Loucy (cell line): ENCODE results near the gene VWA5A.

Source experiments
- H2AFZ ChIP-seq: fragments of 200-600 bp; sonication (generic); 2 replicates; pipeline ENCODE4 v1.6.0; 2016; ENCODE audit warnings: antibody characterized with exemption, mild to moderate bottlenecking, low read length, moderate library complexity
- H3F3A ChIP-seq: fragments of 200-600 bp; 2 replicates; pipeline ENCODE4 v1.6.0; 2016; ENCODE audit warnings: antibody characterized with exemption, low read depth, mild to moderate bottlenecking
- H3K27me3 ChIP-seq: fragments of 200-600 bp; sonication (generic); 2 replicates; pipeline ENCODE4 v1.6.1; 2014; ENCODE audit warnings: low read length, mild to moderate bottlenecking; ENCODE audit not compliant: insufficient read depth, poor library complexity, severe bottlenecking
- H3K36me3 ChIP-seq: fragments of 200-600 bp; sonication (generic); 2 replicates; pipeline ENCODE4 v1.6.1; 2016; ENCODE audit warnings: low read length; ENCODE audit not compliant: insufficient read depth
- H3K4me1 ChIP-seq: fragments of 200-600 bp; sonication (generic); 2 replicates; pipeline ENCODE4 v1.5.1; 2014; ENCODE audit warnings: low read length, mild to moderate bottlenecking; ENCODE audit not compliant: insufficient read depth, poor library complexity, severe bottlenecking
- H3K4me2 ChIP-seq: fragments of 200-600 bp; sonication (generic); 2 replicates; pipeline ENCODE4 v1.6.0; 2014; ENCODE audit warnings: antibody characterized with exemption, low read length, low read depth, mild to moderate bottlenecking; ENCODE audit not compliant: poor library complexity, severe bottlenecking
- H3K4me3 ChIP-seq: fragments of 200-600 bp; sonication (generic); 2 replicates; pipeline ENCODE4 v1.5.1; 2014; ENCODE audit warnings: low read length, mild to moderate bottlenecking, mixed read lengths; ENCODE audit not compliant: poor library complexity, severe bottlenecking
- H3K79me2 ChIP-seq: fragments of 200-600 bp; sonication (generic); 2 replicates; pipeline ENCODE4 v1.6.1; 2014; ENCODE audit warnings: low read length; ENCODE audit not compliant: insufficient read depth
- H3K9ac ChIP-seq: fragments of 200-600 bp; sonication (generic); 2 replicates; pipeline ENCODE4 v1.6.0; 2014; ENCODE audit warnings: mild to moderate bottlenecking, low read depth, low read length, moderate library complexity; ENCODE audit not compliant: poor library complexity, severe bottlenecking
- H3K9me2 ChIP-seq: fragments of 200-600 bp; sonication (generic); replicated peaks from 2 replicates; pipeline ENCODE4 v1.6.1; 2016; ENCODE audit warnings: low read depth, low read length, mixed read lengths
- H3K9me3 ChIP-seq: fragments of 200-600 bp; sonication (generic); 2 replicates; pipeline ENCODE4 v1.6.1; 2014; ENCODE audit warnings: mild to moderate bottlenecking, antibody characterized with exemption, low read length, low read depth; ENCODE audit not compliant: insufficient read depth
- H4K20me1 ChIP-seq: fragments of 200-600 bp; sonication (generic); 2 replicates; pipeline ENCODE4 v1.6.0; 2014; ENCODE audit warnings: antibody characterized with exemption, low read length, mild to moderate bottlenecking; ENCODE audit not compliant: insufficient read depth, poor library complexity, severe bottlenecking
- EZH2phosphoT487 ChIP-seq: fragments of 200-600 bp; IDR thresholded peaks from 2 replicates; pipeline ENCODE4 v1.6.1; 2018; ENCODE audit warnings: antibody characterized with exemption, mild to moderate bottlenecking, moderate library complexity, borderline replicate concordance
- TF ChIP-seq, protein P1 (sequence below): fragments of 200-600 bp; sonication (generic); conservative IDR thresholded peaks from 2 replicates; pipeline ENCODE4 v1.5.1; 2014; ENCODE audit warnings: mild to moderate bottlenecking, antibody characterized with exemption, low read length

The VWA5A gene

DNA sequence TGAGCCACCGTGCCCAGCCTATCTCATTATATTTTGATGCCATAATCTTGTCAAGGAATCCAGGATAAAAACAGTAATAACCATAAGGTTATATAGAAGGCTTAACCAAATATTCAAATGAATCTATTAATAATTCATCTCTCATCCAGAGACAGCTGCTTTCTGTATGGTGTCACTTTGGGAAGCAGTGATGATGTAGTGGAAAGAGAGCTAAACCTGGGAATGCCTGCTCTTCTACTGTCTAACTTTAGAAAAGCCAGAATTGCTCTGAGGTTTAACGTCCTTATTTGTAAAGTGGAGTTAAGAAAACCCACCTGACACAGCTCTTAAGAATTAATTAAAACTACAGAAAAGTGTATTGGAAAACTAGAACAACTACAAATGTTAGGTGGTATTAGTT lies 38.6 kb downstream of the VWA5A start:
- H3K4me1 ChIP-seq: no peaks in the 10 kb centered on the region

DNA sequence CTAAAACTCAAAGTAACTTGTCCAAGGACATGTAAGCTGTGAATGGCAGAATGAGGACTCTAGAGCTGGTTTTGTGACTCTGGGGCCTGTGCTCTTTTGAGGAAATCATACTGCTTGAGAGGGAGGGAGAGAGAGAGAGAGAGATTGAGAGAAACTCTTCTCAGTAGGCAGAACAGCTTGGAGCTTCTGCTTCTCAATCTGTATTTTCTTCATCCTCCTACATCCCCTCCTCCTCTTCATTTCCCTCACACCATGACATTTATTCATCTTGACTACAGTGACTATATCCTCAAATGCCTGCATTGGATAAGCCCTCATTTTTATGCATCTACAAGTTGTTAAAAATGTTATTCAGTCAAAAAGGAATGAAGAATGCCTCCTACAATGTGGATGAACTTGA lies 44.2 kb downstream of the VWA5A start:
- H3K9ac ChIP-seq: no peak overlapping the region
- H3F3A ChIP-seq: no peaks in the 10 kb centered on the region
- H3K9me3 ChIP-seq: no peaks in the 10 kb centered on the region
- no peaks in the 10 kb centered on the region for H3K27me3 ChIP-seq
- H3K9me2 ChIP-seq: no peaks in the 10 kb centered on the region
- no peaks in the 10 kb centered on the region for H3K36me3 ChIP-seq
- no peak overlapping the region for H3K4me3 ChIP-seq
- H3K79me2 ChIP-seq: no peaks in the 10 kb centered on the region
- no peak for TF ChIP-seq EZH2phosphoT487
- TF ChIP-seq, protein P1, sequence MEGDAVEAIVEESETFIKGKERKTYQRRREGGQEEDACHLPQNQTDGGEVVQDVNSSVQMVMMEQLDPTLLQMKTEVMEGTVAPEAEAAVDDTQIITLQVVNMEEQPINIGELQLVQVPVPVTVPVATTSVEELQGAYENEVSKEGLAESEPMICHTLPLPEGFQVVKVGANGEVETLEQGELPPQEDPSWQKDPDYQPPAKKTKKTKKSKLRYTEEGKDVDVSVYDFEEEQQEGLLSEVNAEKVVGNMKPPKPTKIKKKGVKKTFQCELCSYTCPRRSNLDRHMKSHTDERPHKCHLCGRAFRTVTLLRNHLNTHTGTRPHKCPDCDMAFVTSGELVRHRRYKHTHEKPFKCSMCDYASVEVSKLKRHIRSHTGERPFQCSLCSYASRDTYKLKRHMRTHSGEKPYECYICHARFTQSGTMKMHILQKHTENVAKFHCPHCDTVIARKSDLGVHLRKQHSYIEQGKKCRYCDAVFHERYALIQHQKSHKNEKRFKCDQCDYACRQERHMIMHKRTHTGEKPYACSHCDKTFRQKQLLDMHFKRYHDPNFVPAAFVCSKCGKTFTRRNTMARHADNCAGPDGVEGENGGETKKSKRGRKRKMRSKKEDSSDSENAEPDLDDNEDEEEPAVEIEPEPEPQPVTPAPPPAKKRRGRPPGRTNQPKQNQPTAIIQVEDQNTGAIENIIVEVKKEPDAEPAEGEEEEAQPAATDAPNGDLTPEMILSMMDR: no peak
- no peaks in the 10 kb centered on the region for H4K20me1 ChIP-seq
- H3K4me2 ChIP-seq: no peak overlapping the region
- H2AFZ ChIP-seq: no peak overlapping the region
- H3K4me1 ChIP-seq: no peaks in the 10 kb centered on the region

More for the DNA sequence above, 38.6 kb downstream of the VWA5A start:
- no peaks in the 10 kb centered on the region for H3F3A ChIP-seq
- H3K4me3 ChIP-seq: no peak overlapping the region
- H3K27me3 ChIP-seq: no peaks in the 10 kb centered on the region
- TF ChIP-seq, protein P1: no peak
- no peak for TF ChIP-seq EZH2phosphoT487
- no peak overlapping the region for H2AFZ ChIP-seq
- H3K9me2 ChIP-seq: no peaks in the 10 kb centered on the region
- no peaks in the 10 kb centered on the region for H3K79me2 ChIP-seq
- H4K20me1 ChIP-seq: no peaks in the 10 kb centered on the region
- no peaks in the 10 kb centered on the region for H3K9me3 ChIP-seq
- H3K36me3 ChIP-seq: no peaks in the 10 kb centered on the region
- H3K9ac ChIP-seq: no peak overlapping the region
- no peak overlapping the region for H3K4me2 ChIP-seq

DNA sequence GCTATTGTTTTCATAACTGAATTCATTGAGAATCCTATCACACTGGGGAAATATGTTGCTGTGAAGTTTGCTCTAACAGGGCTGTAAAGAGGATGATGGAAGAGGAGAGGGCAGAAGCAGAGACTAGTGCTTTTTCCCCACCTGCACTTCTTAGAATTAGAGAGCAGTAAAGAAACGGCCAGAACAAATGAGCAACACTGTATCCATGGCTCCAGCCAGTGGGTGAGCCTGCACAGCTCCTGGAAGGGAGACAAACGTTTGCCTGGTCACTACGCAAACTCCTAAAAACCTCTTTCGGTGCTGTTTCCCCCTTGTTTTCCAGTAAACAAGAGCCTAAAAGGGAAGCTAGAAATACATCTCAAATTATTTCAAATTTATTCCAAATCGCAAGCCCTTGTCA lies 45.7 kb downstream of the VWA5A start:
- no peaks in the 10 kb centered on the region for H3K36me3 ChIP-seq
- H3K4me3 ChIP-seq: no peak overlapping the region
- no peak overlapping the region for H2AFZ ChIP-seq
- H3K9ac ChIP-seq: no peak overlapping the region
- no peaks in the 10 kb centered on the region for H3K4me1 ChIP-seq
- no peaks in the 10 kb centered on the region for H3K9me2 ChIP-seq
- H4K20me1 ChIP-seq: no peaks in the 10 kb centered on the region
- no peaks in the 10 kb centered on the region for H3K9me3 ChIP-seq
- H3K79me2 ChIP-seq: no peaks in the 10 kb centered on the region
- H3F3A ChIP-seq: no peaks in the 10 kb centered on the region
- no peak for TF ChIP-seq EZH2phosphoT487
- no peaks in the 10 kb centered on the region for H3K27me3 ChIP-seq
- H3K4me2 ChIP-seq: no peak overlapping the region

DNA sequence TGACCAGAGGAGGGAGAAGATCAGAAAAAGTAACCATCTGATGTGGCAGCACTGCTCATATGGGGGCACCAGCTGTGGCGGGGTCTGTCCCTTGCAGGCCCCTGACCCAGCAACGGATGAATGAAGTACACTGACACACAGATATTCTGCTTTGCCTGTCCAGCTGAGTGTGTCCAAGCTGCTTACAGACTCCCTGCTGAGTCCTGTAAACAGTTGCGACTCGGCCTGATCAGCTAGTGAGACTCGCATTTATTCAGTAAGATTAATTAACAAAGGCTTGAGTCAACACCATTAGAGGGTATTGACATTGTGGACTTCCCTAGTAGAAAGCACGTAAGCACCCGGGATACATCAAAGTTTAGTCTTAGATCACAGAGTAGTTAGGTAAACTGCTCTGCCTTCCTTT lies 52.6 kb downstream of the VWA5A start:
- Histone ChIP-seq H3K36me3 (no peaks in the 10 kb centered on the region), H4K20me1 (no peaks in the 10 kb centered on the region), H3K4me2 (no peak overlapping the region), H3K79me2 (no peaks in the 10 kb centered on the region), H3F3A (no peaks in the 10 kb centered on the region), H3K9ac (no peak overlapping the region), H3K9me2 (no peaks in the 10 kb centered on the region), H3K27me3 (no peaks in the 10 kb centered on the region), H3K4me3 (no peak overlapping the region), H3K9me3 (no peaks in the 10 kb centered on the region), H3K4me1 (no peaks in the 10 kb centered on the region), H2AFZ (no peak overlapping the region)
- TF ChIP-seq EZH2phosphoT487: no peak
